Measurements from ENCODE around the gene RALGAPA2.

The RALGAPA2 gene

GRCh38 chr20:20497242-20497978 lies 215.0 kb downstream of the RALGAPA2 start:
- DNase-seq (ENCODE audit: low spot score): no peak

GRCh38 chr20:20495729-20496503 lies 216.5 kb downstream of the RALGAPA2 start:
- DNase-seq (ENCODE audit: low spot score): no peak

- DNase-seq (ENCODE audit: low spot score): no peak
Measured at GRCh38 chr20:20493701-20494100, 218.7 kb downstream of the RALGAPA2 start.

- DNase-seq (ENCODE audit: low spot score): no peak
Measured at GRCh38 chr20:20492521-20493332, 219.7 kb downstream of the RALGAPA2 start.

- DNase-seq (ENCODE audit: low spot score): no peak
Measured at GRCh38 chr20:20491784-20492264, 220.6 kb downstream of the RALGAPA2 start.

- DNase-seq (ENCODE audit: low spot score): peak; percentile 29
Measured at GRCh38 chr20:20491110-20491783, 221.2 kb downstream of the RALGAPA2 start.

- DNase-seq (ENCODE audit: low spot score): no peak
Measured at GRCh38 chr20:20490673-20491072, 221.8 kb downstream of the RALGAPA2 start.

GRCh38 chr20:20489648-20490341 lies 222.6 kb downstream of the RALGAPA2 start:
- DNase-seq (ENCODE audit: low spot score): no peak

GRCh38 chr20:20489054-20489453 lies 223.4 kb downstream of the RALGAPA2 start:
- DNase-seq (ENCODE audit: low spot score): no peak

- DNase-seq (ENCODE audit: low spot score): no peak
Measured at GRCh38 chr20:20488388-20488787, 224.1 kb downstream of the RALGAPA2 start.

GRCh38 chr20:20487811-20488210 lies 224.6 kb downstream of the RALGAPA2 start:
- no peak for DNase-seq (ENCODE audit: low spot score)

- DNase-seq (ENCODE audit: low spot score): no peak
Measured at GRCh38 chr20:20483328-20483727, 229.1 kb downstream of the RALGAPA2 start.

- DNase-seq (ENCODE audit: low spot score): no peak
Measured at GRCh38 chr20:20482453-20482852, 230.0 kb downstream of the RALGAPA2 start.

- peak; percentile 71 for DNase-seq (ENCODE audit: low spot score)
Measured at GRCh38 chr20:20480689-20481088, 231.8 kb downstream of the RALGAPA2 start.

- no peak for DNase-seq (ENCODE audit: low spot score)
Measured at GRCh38 chr20:20480126-20480525, 232.3 kb downstream of the RALGAPA2 start.

- DNase-seq (ENCODE audit: low spot score): no peak
Measured at GRCh38 chr20:20477444-20478041, 234.9 kb downstream of the RALGAPA2 start.

- no peak for DNase-seq (ENCODE audit: low spot score)
Measured at GRCh38 chr20:20476504-20476903, 235.9 kb downstream of the RALGAPA2 start.

- no peak for DNase-seq (ENCODE audit: low spot score)
Measured at GRCh38 chr20:20473657-20474056, 238.8 kb downstream of the RALGAPA2 start.

- DNase-seq (ENCODE audit: low spot score): no peak
Measured at GRCh38 chr20:20472684-20473274, 239.7 kb downstream of the RALGAPA2 start.

- DNase-seq (ENCODE audit: low spot score): peak; percentile 87
Measured at GRCh38 chr20:20466341-20466879, 246.0 kb downstream of the RALGAPA2 start.

Measured in AG20443 (cell line).